A204.1 (cell line): Measurements from ENCODE around the gene SMIM22.
"Not testable (repeated sequence)": the region's sequence is repeated elsewhere in the genome, so short reads cannot be mapped to it uniquely, and the experiment has no call there.

Source experiments
- FAIRE-seq: peaks from 2 replicates; lab custom pipeline; 2012; peaks lifted over from hg19 to GRCh38; lab: Jason Lieb, UNC

The SMIM22 gene

GRCh38 chr16:4768549-4769305, 26.4 kb upstream of the SMIM22 start:
- FAIRE-seq: peak; percentile 72

GRCh38 chr16:4769306-4769638, 25.9 kb upstream of the SMIM22 start:
- FAIRE-seq: no peak

GRCh38 chr16:4771646-4772045, 23.5 kb upstream of the SMIM22 start:
- no peak for FAIRE-seq

GRCh38 chr16:4772351-4772750, 22.8 kb upstream of the SMIM22 start:
- no peak for FAIRE-seq

- no peak for FAIRE-seq
Measured at GRCh38 chr16:4775005-4775404, 20.2 kb upstream of the SMIM22 start.

GRCh38 chr16:4776141-4776705, 18.9 kb upstream of the SMIM22 start:
- FAIRE-seq: no peak

GRCh38 chr16:4777339-4778049, 17.7 kb upstream of the SMIM22 start:
- no peak for FAIRE-seq

GRCh38 chr16:4778050-4778392, 17.1 kb upstream of the SMIM22 start:
- no peak for FAIRE-seq

- no peak for FAIRE-seq
Measured at GRCh38 chr16:4780235-4780634, 14.9 kb upstream of the SMIM22 start.

GRCh38 chr16:4783251-4783950, 11.8 kb upstream of the SMIM22 start:
- FAIRE-seq: no peak

GRCh38 chr16:4783951-4784336, 11.2 kb upstream of the SMIM22 start:
- no peak for FAIRE-seq

- not testable (repeated sequence) for FAIRE-seq
Measured at GRCh38 chr16:4784444-4784987, 10.7 kb upstream of the SMIM22 start.

- FAIRE-seq: no peak
Measured at GRCh38 chr16:4785758-4786433, 9.3 kb upstream of the SMIM22 start.

GRCh38 chr16:4787068-4787467, 8.1 kb upstream of the SMIM22 start:
- FAIRE-seq: no peak

GRCh38 chr16:4787627-4788482, 7.3 kb upstream of the SMIM22 start, which contains the start of gene SEPTIN12:
Gene SEPTIN12 (minus strand): TSS chr16:4788345. CDS start chr16:4787645, 700 bp downstream.
- FAIRE-seq: no peak

- no peak for FAIRE-seq
Measured at GRCh38 chr16:4788489-4788889, 6.7 kb upstream of the SMIM22 start.

- no peak for FAIRE-seq
Measured at GRCh38 chr16:4788910-4789309, 6.3 kb upstream of the SMIM22 start.

GRCh38 chr16:4790261-4790660, 4.9 kb upstream of the SMIM22 start:
- no peak for FAIRE-seq

GRCh38 chr16:4790871-4791270, 4.3 kb upstream of the SMIM22 start:
- FAIRE-seq: no peak

GRCh38 chr16:4792951-4793513, 2.1 kb upstream of the SMIM22 start:
- no peak for FAIRE-seq
